ENCODE data around the gene SCN2A.
"Not testable (repeated sequence)": the region's sequence is repeated elsewhere in the genome, so short reads cannot be mapped to it uniquely, and the experiment has no call there.

The SCN2A gene

DNA sequence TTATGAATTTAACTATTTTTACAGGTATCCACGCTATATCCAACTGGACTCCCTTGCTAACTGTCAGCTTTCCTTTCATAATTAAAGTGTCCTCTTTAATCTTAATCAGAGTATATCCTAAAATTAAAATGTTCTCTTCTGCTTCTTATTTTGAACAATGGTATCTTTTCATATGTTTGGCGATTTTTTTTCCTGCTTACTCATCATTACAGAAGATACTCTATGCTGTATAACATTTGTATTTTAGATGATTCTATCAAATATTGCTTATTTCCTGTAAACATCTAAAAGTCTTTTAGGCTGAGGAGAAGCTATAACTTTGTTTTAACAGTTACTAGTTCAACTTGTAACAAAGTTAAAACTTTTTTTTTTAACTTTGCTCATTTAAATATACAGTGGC, 17.4 kb downstream of the SCN2A start:
- no peak for DNase-seq

DNA sequence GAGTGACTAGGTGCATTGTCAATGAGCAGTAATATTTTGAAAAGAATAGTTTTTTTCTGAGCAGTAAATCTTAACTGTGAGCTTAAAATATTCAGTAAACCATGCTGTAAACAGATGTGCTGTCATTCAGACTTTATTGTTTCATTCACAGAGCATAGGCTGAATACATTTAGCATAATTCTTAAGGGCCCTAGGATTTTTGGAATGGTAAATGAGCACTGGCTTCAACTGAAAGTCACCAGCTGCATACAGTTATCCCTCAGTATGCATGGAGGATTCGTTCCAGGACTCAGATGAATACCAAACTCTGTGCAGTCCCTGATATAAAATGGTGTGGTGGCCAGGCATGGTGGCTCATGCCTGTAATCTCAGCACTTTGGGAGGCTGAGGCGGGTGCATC, 21.1 kb downstream of the SCN2A start:
- DNase-seq, result not testable (repeated sequence)

DNA sequence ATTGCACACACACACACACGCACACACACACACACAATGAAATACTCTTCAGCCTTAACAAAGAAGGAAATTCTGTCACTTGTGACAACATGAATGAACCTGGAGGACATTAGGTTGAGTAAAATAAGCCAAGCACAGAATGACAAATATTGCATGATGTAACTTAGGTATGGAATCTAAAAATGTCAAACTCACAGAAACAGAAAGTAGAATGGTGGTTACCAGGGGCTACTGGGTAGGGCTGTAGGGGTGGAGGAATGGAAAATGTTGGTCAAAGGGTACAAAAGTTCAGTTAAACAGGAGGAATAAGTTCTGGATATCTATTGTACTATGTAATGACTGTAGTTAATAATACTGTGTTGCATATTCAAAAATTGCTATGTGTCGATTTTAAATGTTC, 29.5 kb downstream of the SCN2A start:
- DNase-seq, result no peak

DNA sequence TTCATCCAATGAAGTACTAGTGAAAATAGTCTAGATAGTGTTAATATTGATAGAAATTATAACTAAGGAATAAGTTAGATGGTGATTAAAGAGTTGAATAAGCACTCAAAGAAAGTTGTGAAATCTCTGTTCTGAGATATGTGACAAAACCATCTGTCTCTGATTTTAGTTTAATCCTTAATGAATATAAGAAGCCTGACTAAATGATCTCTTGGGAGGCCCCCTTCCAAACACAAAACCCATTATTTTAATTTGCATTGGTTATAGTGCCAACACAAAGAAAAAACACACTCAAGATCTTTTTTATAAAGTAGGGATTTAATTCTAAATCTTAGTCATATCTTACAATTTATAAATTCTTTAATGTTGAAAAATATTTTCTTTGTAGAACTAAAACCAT, 34.0 kb downstream of the SCN2A start:
- no peak for DNase-seq

DNA sequence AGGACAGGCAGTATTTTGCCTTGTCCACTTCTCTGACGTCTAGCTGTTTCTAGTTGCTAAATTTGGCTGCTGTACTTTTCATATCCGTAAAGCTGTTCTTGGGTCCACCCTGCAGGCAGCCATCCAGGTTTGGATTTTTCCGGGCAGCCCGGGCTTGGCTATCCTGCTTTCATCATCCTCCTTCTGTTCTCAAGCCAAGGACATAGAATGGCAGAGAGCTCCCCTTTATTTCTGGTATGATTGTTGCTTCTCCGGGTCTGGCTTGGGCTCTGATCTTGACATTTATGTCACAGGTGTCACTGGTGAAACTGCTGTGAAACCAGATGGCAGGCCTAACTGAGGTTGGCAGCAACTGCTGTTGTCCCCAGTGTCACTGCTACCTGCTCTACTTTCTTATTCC, 35.5 kb downstream of the SCN2A start:
- peak; percentile 22 for DNase-seq

DNA sequence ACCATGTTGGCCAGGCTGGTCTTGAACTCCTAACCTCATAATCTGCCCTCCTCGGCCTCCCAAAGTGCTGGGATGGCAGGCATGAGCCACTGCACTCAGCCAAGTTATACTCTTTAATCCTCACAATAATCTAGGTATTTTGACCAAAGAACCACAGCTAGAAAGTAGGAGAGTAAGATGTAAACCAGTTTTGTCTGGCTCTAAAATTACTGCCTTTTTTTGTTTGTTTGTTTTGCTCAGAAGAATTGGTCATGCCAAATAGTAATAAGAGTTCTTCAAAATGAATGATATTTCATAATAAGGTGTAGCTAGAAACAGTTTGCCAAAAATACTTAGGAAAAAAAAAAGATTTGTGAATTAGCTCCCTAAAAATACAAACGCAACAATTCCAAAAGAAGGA, 36.7 kb downstream of the SCN2A start:
- no peak for DNase-seq

DNA sequence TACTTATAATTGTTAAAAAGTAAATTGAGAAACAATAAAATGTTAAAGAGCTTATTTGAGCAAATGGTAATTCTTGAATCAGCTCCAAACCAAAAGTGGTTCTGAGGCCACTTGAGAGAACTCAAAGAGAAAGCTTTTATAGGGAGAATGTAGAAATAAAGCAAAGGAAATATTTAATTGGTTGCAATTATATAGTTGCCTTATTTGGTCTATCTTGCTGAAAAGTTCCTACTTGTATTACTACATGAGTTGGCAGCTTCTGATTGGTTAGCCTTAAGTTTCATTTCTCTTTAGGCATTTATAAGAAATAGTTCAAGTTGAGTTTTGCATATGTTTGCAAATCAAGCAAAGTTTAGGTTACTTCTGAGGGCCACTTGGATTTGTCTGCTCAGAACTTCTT, 38.1 kb downstream of the SCN2A start:
- DNase-seq, result no peak

DNA sequence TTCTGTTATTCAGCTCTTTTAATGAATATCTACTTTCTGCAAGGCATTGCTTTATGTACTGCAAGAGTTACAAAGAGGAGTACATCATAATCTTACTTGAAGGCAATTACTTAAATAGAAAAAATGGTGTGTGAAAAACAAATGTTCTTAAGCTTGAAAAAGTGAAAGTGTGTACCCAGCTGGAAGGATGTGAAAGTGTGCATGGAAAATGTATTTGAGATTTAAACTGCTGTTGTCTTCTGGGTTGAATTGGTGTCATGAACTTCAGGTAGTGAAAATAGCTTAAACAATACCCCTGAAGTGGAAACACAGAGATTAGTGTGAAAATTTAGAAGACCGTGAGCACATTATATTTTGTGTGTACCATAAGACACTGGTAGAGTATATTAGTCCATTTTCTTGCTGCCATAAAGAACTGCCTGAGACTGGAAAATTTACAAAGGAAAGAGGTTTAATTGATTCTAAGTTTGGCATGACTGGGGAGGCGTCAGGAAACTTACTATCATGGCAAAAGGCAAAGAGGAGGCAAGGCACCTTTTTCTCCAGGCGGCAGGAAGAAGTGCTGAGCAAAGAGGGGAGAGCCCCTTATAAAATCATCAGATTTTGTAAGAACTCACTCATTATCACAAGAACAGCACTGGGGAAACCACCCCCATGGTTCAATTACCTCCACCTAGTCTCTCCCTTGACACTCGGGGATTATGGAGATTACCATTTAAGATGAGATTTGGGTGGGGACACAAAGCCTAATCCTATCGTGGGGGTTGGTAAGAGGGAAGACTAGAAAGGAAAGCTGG, 38.8 kb downstream of the SCN2A start:
- DNase-seq, result no peak

DNA sequence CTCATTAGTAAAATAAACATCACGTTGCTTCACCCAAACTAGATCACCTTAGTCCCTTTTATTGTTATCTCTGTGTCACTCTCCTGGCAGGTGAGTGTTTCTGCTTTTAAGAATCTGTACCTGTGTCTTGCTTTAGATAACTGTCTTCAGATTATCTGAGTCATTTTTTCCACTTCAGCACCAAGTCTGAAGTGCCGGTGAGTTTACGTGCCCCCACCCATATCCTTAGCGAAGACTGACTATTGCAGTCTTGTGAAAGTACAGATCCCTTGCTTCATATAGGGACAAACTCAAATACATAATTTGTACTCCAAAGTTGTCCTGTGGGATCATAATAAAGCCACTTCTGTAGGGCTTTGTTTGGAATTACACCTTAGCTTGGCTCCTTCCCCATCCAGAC, 41.1 kb downstream of the SCN2A start:
- DNase-seq, result no peak

DNA sequence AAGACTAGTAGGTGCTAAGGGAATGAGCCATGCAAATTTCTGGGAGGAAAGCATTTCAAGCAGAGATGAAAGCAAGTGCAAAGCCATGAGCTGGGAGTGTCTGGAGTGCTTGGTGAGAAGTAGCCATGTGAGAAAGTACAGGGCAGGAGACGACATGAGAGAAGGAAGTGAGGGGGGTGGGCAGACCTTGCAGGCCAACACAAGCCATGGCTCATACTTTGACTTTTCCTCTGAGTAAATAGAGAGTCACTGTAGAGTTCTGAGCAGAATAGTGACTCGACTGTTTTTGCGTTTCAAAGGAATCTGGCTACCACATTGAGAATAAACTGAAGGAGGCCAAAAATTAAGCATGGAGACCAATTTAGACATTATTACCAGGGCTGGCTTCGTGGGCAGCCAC, 42.2 kb downstream of the SCN2A start:
- no peak for DNase-seq

DNA sequence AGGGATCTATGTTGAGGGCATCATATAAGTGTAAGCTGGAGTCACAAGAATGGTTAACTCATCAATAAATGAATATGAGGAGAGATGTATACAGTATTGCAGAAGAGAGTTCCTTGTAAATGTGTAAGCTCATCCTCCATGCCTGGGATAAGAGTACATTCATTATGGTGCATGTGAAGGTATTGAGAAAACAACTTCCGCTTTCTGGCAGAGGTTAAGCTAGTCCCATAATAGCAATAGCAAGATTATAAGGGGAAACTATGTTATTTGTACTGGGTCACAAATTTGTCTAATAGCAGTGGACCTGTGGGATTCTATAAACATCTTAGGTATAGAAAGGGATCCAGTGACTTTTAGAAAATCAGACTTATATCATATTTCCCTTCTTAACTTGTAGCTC, 44.1 kb downstream of the SCN2A start:
- DNase-seq, result no peak

DNA sequence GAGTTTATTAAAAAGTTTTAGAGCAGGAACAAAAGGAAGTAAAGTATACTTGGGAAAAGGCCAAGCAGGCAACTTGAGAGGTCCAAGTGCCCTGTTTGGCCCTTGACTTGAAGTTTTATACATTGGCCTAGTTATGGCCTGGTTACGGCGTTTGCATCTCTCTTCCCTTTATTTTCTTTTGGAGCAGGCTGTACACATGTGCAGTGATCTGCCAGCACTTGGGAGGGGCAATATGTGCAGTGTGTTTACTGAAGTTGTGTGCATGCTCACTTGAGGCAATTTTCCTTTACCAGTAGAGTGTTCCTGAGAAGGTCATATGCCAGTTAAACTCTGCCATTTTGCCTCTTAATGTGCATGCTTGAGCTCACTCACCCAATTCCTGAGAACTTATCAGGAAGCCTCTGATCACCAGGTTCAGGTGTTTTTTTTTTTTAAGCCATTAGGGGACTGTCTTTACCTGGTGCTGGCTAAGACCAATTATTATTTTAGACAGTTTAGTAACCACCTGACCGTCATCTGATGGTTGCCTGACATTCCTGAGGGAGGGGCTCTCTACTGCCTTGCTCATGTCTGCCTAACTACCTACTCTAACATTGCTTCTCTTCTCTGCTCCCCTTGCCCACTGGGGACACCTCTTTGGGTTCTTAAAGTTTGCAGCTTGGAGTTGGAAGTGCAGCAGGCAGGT, 48.0 kb downstream of the SCN2A start:
- no peak for DNase-seq

DNA sequence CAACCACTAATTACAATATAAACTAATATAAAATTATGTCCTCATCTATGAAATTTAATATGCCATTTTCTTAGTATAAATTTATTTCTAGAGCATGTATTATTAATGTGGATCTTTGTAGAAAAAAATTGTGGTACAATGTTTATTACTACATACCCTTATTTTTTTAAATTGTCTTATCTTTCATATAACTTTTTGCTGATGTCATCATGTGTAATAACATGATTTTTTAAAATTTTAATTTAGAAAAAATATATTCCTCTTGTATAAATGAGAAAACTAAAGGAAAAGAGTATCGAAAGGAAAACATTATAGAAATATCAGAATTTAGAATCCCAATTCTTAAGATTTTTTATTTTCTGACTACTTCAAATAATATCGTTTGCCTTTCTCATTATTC, 49.9 kb downstream of the SCN2A start:
- no peak for DNase-seq

DNA sequence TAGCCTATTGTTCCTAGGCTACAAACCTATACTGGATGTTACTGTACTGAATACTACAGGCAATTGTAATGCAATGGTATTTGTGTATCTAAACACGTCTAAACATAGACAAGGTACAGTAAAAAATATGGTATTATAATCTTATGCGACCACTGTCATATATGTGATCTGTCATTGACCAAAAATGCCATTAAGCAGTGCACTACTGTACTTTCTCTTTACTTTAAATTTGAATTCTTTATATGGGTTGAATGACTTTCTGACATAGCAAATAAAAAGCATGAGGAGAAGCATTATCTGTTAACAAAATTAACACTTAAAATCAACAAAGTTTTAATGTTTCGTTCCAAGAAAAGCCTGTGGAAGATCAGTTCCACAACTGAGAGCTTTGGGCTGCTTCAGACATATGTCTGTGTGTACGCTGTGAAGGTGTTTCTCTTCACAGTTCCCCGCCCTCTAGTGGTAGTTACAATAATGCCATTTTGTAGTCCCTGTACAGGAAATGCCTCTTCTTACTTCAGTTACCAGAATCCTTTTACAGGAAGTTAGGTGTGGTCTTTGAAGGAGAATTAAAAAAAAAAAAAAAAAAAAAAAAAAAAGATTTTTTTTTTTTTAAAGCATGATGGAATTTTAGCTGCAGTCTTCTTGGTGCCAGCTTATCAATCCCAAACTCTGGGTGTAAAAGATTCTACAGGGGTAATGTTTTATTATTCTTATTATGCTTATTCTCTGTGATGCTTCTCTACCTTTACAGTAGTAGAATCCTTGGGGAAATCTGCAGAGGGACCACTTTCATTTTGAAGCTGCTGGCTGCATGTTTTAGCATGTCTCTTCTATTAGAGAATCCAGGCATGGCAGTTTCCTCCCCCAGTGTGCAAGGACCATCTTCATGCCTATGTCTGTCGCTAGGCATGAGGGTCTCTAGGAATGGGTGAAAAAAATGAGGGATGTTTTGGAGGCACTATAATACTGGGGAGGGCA, 54.5 kb downstream of the SCN2A start:
- DNase-seq, result peak; percentile 56

DNA sequence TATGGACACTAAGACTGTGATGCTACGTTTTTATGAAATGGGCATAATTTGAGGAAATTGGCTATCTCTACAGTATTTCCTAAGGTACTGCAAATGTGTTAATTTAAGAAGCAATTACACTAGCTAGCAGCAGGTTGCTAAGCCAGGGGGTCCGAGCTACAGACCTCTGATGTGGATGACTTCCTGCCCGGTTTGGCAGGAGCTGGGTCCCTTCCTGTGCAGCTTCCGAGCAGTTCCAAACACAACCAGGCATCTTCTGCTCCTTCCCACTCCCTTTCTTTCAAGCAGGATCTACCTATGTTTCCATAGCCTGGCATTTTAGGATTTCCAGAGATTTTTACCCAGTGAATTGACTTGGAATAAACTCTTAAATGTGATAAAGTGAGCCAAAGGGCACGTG, 55.7 kb downstream of the SCN2A start:
- DNase-seq, result no peak

DNA sequence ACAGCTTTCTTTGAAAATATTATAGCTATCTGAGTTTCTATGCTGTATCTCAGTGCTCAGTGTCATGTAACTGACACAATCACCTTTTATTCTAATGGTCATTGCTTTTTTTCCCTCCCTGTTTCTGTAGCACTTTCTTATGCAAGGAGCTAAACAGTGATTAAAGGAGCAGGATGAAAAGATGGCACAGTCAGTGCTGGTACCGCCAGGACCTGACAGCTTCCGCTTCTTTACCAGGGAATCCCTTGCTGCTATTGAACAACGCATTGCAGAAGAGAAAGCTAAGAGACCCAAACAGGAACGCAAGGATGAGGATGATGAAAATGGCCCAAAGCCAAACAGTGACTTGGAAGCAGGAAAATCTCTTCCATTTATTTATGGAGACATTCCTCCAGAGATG, 56.4 kb downstream of the SCN2A start:
- DNase-seq, result no peak

DNA sequence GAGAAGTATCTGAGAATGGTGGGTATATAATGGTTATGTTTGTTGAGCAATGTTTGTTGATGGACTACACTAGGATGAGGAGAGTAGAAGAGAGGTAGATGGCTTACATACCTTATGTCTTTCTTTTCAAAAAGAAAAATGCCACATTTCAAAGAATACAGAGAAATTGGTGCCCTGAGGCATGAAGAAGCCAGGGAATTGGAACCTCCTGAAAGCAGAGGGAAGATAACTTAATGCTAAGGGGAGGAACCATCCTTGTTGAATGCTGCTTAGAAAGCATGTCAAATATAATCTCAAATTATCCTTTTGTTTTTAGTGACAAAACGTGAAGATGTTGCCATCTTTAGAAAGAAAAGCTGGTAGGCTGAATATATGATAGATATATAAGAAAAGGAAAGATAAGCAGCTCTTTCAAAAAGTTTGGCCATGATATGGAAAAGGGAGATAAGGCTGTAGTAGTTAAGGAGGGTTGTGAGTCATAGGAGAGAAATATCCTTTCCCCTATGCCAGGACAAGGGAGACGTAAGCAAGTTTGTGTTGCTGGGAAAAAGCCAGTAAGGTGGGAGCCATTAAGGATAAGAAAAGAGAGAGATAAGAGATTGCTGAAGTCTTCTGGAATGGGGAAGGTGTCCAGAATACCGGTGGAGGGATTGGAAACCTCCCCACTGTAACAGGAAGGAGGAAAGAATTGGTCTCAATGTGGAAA, 66.3 kb downstream of the SCN2A start:
- no peak for DNase-seq

DNA sequence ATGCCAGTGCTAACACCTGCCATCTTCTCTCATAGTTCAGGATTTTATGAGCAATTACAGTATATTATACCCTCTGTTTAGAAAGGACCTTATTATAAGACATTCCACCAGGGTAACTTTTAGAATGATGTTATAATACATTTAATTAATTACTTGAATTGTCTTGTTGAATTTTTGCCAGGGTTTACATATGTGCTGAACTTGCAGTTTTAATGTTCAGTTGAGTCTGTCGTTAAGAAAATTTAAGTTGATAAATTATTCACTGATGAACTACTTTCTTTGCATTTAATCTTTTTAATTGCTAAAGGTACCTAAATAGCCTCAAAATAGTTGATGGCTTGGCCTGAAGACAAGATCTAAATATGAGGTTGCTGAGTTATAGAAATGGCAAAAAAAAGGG, 68.1 kb downstream of the SCN2A start:
- DNase-seq, result no peak

DNA sequence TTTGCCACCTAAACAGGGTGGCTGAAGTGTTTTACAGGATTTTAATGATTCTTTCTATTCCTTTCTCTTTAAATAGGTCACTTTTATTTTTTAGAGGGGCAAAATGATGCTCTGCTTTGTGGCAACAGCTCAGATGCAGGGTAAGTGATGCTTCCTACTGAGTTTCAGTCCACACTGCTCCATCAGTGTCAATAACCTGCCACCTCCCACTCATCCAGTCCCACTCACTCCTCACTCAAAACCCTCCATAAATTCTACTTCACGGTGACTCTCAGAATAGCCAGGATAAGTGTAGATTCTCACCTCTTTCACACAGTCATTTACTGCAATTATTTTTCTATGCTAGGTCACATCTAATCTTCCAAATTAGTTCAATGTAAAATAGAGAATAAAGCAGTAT, 72.7 kb downstream of the SCN2A start:
- no peak for DNase-seq

DNA sequence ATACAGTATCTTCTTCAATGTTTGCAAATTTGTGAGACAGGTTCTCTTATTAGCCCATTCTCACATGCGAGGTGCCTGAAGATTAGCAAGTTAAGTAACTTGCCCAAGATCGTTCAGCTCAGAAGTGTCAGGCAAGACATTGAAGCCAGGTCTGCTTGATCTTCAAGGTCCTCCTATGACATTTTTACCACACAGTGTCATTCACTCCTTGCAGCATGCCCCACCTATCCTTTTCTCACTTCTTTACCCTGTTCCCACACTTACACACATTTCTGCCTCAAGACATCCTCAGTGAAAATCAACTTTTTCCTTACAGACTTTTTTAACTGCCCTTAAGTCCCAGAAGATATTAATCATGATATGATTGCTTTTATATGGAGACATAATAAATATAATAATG, 73.8 kb downstream of the SCN2A start:
- no peak for DNase-seq

DNA sequence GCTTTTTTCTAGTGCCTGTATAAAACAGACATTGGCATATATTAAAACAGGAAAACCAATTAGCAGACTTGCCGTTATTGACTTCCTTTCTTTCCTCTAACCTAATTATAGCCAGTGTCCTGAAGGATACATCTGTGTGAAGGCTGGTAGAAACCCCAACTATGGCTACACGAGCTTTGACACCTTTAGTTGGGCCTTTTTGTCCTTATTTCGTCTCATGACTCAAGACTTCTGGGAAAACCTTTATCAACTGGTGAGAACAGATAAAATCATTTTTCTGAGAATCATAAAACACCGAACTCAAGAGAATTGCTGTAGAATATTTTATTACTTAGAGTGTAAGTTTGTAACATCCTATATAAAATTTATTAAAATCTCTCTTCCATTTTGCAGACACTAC, 74.3 kb downstream of the SCN2A start:
- no peak for DNase-seq

DNA sequence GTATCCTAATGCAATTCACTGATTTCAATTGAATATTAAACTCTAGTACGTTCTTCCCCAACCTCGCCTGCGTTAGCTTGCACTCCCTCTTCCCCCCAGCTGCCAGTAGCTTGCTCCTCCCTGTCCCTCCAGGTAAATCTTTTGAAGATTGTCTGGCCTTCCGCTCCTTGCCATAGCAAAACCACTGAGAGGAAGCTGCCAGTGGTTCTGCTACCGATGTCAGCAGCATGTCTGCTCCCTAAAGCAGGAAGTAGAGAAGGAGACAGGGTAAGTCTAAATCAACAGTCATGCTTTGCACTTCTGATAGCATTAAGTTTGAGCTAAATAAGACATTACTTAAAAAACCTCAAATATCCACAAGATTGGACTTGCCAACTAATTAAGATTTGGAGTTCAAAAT, 89.1 kb downstream of the SCN2A start:
- no peak for DNase-seq

DNA sequence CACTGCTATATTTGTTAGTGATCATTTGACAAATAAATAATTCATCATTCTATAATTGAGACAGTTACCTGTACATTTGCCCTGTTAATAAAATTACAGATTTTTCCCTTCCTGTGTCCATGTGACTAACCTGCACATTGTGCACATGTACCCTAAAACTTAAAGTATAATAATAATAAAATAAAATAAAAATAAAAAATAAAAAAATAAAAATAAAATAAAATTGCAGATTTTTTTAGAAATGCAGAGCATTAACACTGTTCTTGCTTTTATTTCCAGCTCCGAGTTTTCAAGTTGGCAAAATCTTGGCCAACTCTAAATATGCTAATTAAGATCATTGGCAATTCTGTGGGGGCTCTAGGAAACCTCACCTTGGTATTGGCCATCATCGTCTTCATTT, 105.1 kb downstream of the SCN2A start:
- DNase-seq, result not testable (repeated sequence)
